GM23338 (cell line): ENCODE results near the gene SLC17A7. TPM values are rescaled to one million over a fixed set of nuclear protein-coding genes. Genes with fewer than 3 reads are reported as not detected.

ENCODE experiments used
- ATAC-seq: fragments of 200-7000 bp; cut with Tn5 transposase; 3 replicates; pipeline ENCODE4 v1.9.1; 2020
- DNase-seq: peaks from one replicate; pipeline ENCODE4 v3.0.0-alpha.2; 2015; ENCODE audit warnings: low spot score
- H2AFZ ChIP-seq: fragments of 200-600 bp; sonication (generic); 2 replicates; pipeline ENCODE4 v1.8.0; 2016; ENCODE audit warnings: antibody characterized with exemption, mild to moderate bottlenecking, moderate library complexity
- H3F3A ChIP-seq: fragments of 200-600 bp; sonication (generic); replicated peaks from 2 replicates; pipeline ENCODE4 v1.8.0; 2017; ENCODE audit warnings: antibody characterized with exemption, mixed run types, low read depth
- H3K27ac ChIP-seq: fragments of 200-600 bp; sonication (generic); 2 replicates; pipeline ENCODE4 v1.6.1; 2016; ENCODE audit warnings: low read depth
- H3K27me3 ChIP-seq: fragments of 200-600 bp; sonication (generic); 2 replicates; pipeline ENCODE4 v1.8.0; 2016; ENCODE audit warnings: mild to moderate bottlenecking, mixed run types, moderate library complexity; ENCODE audit not compliant: insufficient read depth
- H3K36me3 ChIP-seq: fragments of 200-600 bp; sonication (generic); 2 replicates; pipeline ENCODE4 v1.8.0; 2016; ENCODE audit warnings: mild to moderate bottlenecking; ENCODE audit not compliant: insufficient read depth
- H3K4me1 ChIP-seq: fragments of 200-600 bp; sonication (generic); 2 replicates; pipeline ENCODE4 v1.8.0; 2016; ENCODE audit warnings: mild to moderate bottlenecking, moderate library complexity; ENCODE audit not compliant: insufficient read depth
- H3K4me2 ChIP-seq: fragments of 200-600 bp; sonication (generic); 2 replicates; pipeline ENCODE4 v1.7.1; 2017; ENCODE audit warnings: mixed run types
- H3K4me3 ChIP-seq: fragments of 200-600 bp; sonication (generic); 2 replicates; pipeline ENCODE4 v1.6.1; 2016; ENCODE audit warnings: mixed run types
- H3K79me2 ChIP-seq: fragments of 200-600 bp; sonication (generic); replicated peaks from 2 replicates; pipeline ENCODE4 v1.8.0; 2017; ENCODE audit warnings: mild to moderate bottlenecking; ENCODE audit not compliant: insufficient read depth
- H3K9me2 ChIP-seq: fragments of 200-600 bp; sonication (generic); 2 replicates; pipeline ENCODE4 v1.8.0; 2017; ENCODE audit not compliant: insufficient read depth
- H4K20me1 ChIP-seq: fragments of 200-600 bp; sonication (generic); replicated peaks from 2 replicates; pipeline ENCODE4 v1.8.0; 2017; ENCODE audit warnings: mild to moderate bottlenecking; ENCODE audit not compliant: insufficient read depth
- H3K27ac Mint-ChIP-seq: 2 replicates; pipeline ENCODE4 v1.8.0; 2020; ENCODE audit warnings: inconsistent platforms, mild to moderate bottlenecking, moderate library complexity, mixed read lengths
- H3K27me3 Mint-ChIP-seq: 3 replicates; pipeline ENCODE4 v1.8.0; 2022; ENCODE audit warnings: low read depth, mild to moderate bottlenecking, moderate library complexity, mixed read lengths, inconsistent platforms; ENCODE audit not compliant: insufficient read depth, poor library complexity
- H3K36me3 Mint-ChIP-seq: 3 replicates; pipeline ENCODE4 v1.8.0; 2021; ENCODE audit warnings: low read depth, mild to moderate bottlenecking, inconsistent platforms, moderate library complexity, mixed read lengths
- H3K4me1 Mint-ChIP-seq: 3 replicates; pipeline ENCODE4 v1.8.0; 2020; ENCODE audit warnings: mild to moderate bottlenecking, inconsistent platforms, mixed read lengths
- H3K4me3 Mint-ChIP-seq: 3 replicates; pipeline ENCODE4 v1.8.0; 2021; ENCODE audit warnings: moderate library complexity, mild to moderate bottlenecking, inconsistent platforms, mixed read lengths
- H3K9me3 Mint-ChIP-seq: 3 replicates; pipeline ENCODE4 v1.8.0; 2020; ENCODE audit warnings: moderate library complexity, mild to moderate bottlenecking, inconsistent platforms, mixed read lengths
- EZH2 ChIP-seq: fragments of 200-600 bp; sonication (generic); IDR thresholded peaks from one replicate; pipeline ENCODE4 v1.8.0; 2017; ENCODE audit warnings: antibody characterized with exemption, mild to moderate bottlenecking, low read depth; ENCODE audit not compliant: unreplicated experiment
- POLR2AphosphoS5 ChIP-seq: IDR thresholded peaks from 2 replicates; pipeline ENCODE4 v1.6.1; 2016; ENCODE audit warnings: antibody characterized with exemption, low read depth
- ZNF114 ChIP-seq: fragments of 250-450 bp; sonication (Bioruptor Pico); IDR thresholded peaks from 2 replicates; pipeline ENCODE4 v1.5.0; 2020; ENCODE audit warnings: mild to moderate bottlenecking, moderate library complexity
- ZNF331 ChIP-seq: fragments of 250-450 bp; sonication (Bioruptor Pico); IDR thresholded peaks from 2 replicates; pipeline ENCODE4 v1.5.0; 2020; ENCODE audit warnings: low read depth, mild to moderate bottlenecking, moderate library complexity
- polyA plus RNA-seq: library from polyadenylated mRNA; unstranded; fragments of >200 nt; fragmentation: Nextera tagmentation; extraction: Ambion mirVana; gene quantifications from 2 replicates; pipeline ENCODE4 v1.2.1, GENCODE V29; 2016
- total RNA-seq: library from RNA; depleted of rRNA; stranded (reverse); fragments of >200 nt; shearing (Covaris generic); gene quantifications from 2 replicates; pipeline ENCODE4 v1.2.3, GENCODE V29; 2014
- TF ChIP-seq, protein P1 (sequence below): IDR thresholded peaks from one replicate; pipeline ENCODE4 v1.6.1; 2018; ENCODE audit warnings: antibody characterized with exemption; ENCODE audit not compliant: unreplicated experiment
- TF ChIP-seq, protein P2 (sequence below): fragments of 250-450 bp; sonication (Bioruptor Pico); IDR thresholded peaks from 2 replicates; pipeline ENCODE4 v1.5.0; 2020; ENCODE audit warnings: mild to moderate bottlenecking, moderate library complexity
- TF ChIP-seq, protein P3 (sequence below), 2 experiments: fragments of 200-600 bp in 1 of 2; sonication (generic) in 1 of 2; conservative IDR thresholded peaks; 2 replicates each; pipeline versions ENCODE4 v1.5.1 to v1.6.1; 2016 to 2017; ENCODE audit warnings: antibody characterized with exemption in 2 of 2, low read depth in 2 of 2, mild to moderate bottlenecking in 2 of 2, moderate library complexity in 1 of 2
- TF ChIP-seq, protein P4 (sequence below): IDR thresholded peaks from 2 replicates; pipeline ENCODE4 v1.6.1; 2016; ENCODE audit warnings: antibody characterized with exemption

Gene SLC17A7
- total and polyA plus RNA-seq, 2 experiments from 2014 or later: 0.90 to 1.5 TPM

DNA sequence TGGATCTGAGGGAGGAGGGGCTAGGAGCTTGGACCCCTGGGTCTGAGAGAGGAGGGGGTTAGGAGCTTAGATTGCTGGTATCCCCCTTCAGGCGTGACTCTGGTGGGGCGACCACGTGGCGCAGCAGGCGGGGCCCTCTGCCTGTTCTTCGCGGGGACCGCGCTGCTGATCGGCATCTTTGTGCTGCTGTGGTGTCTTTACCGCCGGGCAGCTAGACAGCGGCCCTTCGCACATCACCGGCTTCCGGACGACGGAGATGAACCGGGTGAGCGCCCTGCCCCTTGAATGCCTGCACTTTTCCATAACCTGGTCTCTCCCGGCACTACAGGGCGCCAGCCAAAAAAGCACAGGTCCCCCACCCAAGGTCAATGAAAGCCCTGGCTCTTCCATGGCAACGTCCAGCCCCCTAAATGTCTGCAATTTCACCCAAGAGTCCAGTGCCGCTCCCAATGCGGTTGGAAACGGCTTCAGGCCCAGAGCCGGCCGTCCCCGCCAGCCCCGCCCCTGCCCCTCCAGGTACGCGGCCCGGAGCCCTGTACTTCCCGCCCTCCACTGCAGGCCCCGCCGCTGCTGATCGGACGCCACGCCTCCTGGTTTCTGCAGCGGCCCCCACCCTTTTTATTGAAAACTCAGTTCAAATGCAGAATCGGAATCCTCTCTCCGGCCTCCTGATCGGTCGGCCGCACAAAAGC, 13.3 kb downstream of the SLC17A7 start:
- H3K4me3 Mint-ChIP-seq: peak overlapping the region; percentile 81
- no peaks in the 10 kb centered on the region for H3K9me2 ChIP-seq
- H4K20me1 ChIP-seq: no peaks in the 10 kb centered on the region
- H3K27me3 ChIP-seq: peaks cover 81% of the 10 kb centered on the region
- H3K36me3 Mint-ChIP-seq: peaks cover 5% of the 10 kb centered on the region
- H3K79me2 ChIP-seq: no peaks in the 10 kb centered on the region
- DNase-seq: peak; percentile 88
- TF ChIP-seq, protein P1, sequence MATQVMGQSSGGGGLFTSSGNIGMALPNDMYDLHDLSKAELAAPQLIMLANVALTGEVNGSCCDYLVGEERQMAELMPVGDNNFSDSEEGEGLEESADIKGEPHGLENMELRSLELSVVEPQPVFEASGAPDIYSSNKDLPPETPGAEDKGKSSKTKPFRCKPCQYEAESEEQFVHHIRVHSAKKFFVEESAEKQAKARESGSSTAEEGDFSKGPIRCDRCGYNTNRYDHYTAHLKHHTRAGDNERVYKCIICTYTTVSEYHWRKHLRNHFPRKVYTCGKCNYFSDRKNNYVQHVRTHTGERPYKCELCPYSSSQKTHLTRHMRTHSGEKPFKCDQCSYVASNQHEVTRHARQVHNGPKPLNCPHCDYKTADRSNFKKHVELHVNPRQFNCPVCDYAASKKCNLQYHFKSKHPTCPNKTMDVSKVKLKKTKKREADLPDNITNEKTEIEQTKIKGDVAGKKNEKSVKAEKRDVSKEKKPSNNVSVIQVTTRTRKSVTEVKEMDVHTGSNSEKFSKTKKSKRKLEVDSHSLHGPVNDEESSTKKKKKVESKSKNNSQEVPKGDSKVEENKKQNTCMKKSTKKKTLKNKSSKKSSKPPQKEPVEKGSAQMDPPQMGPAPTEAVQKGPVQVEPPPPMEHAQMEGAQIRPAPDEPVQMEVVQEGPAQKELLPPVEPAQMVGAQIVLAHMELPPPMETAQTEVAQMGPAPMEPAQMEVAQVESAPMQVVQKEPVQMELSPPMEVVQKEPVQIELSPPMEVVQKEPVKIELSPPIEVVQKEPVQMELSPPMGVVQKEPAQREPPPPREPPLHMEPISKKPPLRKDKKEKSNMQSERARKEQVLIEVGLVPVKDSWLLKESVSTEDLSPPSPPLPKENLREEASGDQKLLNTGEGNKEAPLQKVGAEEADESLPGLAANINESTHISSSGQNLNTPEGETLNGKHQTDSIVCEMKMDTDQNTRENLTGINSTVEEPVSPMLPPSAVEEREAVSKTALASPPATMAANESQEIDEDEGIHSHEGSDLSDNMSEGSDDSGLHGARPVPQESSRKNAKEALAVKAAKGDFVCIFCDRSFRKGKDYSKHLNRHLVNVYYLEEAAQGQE: no peak
- TF ChIP-seq POLR2AphosphoS5: peak; percentile 60
- peaks cover 16% of the 10 kb centered on the region; the same call in 2 of the 3 replicates for H3K9me3 Mint-ChIP-seq
- ATAC-seq: peak; percentile 60
- peak overlapping the region; percentile 90; the same call in 1 of the 2 replicates for H2AFZ ChIP-seq
- peak overlapping the region; percentile 98 for H3K4me2 ChIP-seq
- H3K36me3 ChIP-seq: no peaks in the 10 kb centered on the region
- peaks cover 44% of the 10 kb centered on the region for H3K4me1 ChIP-seq
- peaks cover 43% of the 10 kb centered on the region for H3F3A ChIP-seq
- peak overlapping the region; percentile 82 for H3K4me3 ChIP-seq
- no peak overlapping the region for H3K27ac ChIP-seq
- peaks cover 57% of the 10 kb centered on the region for H3K4me1 Mint-ChIP-seq
- no peak overlapping the region for H3K27ac Mint-ChIP-seq
- peaks cover 75% of the 10 kb centered on the region for H3K27me3 Mint-ChIP-seq

DNA sequence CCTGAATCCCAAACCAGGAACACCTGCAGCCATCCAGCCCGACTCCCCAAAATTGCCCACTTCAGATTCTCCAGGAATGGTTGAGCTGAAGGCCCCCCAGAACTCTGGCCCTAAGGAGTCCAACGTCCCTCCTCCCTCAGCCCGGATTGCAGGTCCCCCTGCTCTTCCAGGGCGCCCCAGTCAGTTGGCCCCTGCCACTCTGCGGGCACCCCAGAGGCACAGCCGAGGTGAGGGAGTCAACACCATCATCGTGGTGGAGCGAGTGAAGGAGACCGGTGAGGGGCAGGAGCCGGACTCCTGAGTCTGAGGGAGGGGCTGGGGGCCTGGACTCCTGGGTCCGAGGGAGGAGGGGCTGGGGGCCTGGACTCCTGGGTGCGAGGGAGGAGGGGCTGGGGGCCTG, 14.0 kb downstream of the SLC17A7 start:
- Mint-ChIP-seq H3K27me3 (peaks cover 76% of the 10 kb centered on the region), H3K36me3 (peaks cover 5% of the 10 kb centered on the region), H3K4me3 (peak overlapping the region; percentile 60), H3K9me3 (peaks cover 16% of the 10 kb centered on the region; the same call in 2 of the 3 replicates), H3K27ac (no peak overlapping the region), H3K4me1 (peaks cover 61% of the 10 kb centered on the region)
- Histone ChIP-seq H3K4me1 (peaks cover 49% of the 10 kb centered on the region), H3K79me2 (no peaks in the 10 kb centered on the region), H3K36me3 (no peaks in the 10 kb centered on the region), H3K9me2 (no peaks in the 10 kb centered on the region), H3K27ac (no peak overlapping the region), H4K20me1 (no peaks in the 10 kb centered on the region), H2AFZ (no peak overlapping the region), H3K4me3 (peak overlapping the region; percentile 82; the same call in 1 of the 2 replicates), H3K4me2 (peak overlapping the region; percentile 98), H3F3A (peaks cover 47% of the 10 kb centered on the region), H3K27me3 (peaks cover 81% of the 10 kb centered on the region)
- ATAC-seq (no peak), DNase-seq (no peak)
- TF ChIP-seq EZH2 (no peak), ZNF331 (CRISPR knock-in tag) (no peak), ZNF114 (CRISPR knock-in tag) (no peak)
- TF ChIP-seq, protein P2, sequence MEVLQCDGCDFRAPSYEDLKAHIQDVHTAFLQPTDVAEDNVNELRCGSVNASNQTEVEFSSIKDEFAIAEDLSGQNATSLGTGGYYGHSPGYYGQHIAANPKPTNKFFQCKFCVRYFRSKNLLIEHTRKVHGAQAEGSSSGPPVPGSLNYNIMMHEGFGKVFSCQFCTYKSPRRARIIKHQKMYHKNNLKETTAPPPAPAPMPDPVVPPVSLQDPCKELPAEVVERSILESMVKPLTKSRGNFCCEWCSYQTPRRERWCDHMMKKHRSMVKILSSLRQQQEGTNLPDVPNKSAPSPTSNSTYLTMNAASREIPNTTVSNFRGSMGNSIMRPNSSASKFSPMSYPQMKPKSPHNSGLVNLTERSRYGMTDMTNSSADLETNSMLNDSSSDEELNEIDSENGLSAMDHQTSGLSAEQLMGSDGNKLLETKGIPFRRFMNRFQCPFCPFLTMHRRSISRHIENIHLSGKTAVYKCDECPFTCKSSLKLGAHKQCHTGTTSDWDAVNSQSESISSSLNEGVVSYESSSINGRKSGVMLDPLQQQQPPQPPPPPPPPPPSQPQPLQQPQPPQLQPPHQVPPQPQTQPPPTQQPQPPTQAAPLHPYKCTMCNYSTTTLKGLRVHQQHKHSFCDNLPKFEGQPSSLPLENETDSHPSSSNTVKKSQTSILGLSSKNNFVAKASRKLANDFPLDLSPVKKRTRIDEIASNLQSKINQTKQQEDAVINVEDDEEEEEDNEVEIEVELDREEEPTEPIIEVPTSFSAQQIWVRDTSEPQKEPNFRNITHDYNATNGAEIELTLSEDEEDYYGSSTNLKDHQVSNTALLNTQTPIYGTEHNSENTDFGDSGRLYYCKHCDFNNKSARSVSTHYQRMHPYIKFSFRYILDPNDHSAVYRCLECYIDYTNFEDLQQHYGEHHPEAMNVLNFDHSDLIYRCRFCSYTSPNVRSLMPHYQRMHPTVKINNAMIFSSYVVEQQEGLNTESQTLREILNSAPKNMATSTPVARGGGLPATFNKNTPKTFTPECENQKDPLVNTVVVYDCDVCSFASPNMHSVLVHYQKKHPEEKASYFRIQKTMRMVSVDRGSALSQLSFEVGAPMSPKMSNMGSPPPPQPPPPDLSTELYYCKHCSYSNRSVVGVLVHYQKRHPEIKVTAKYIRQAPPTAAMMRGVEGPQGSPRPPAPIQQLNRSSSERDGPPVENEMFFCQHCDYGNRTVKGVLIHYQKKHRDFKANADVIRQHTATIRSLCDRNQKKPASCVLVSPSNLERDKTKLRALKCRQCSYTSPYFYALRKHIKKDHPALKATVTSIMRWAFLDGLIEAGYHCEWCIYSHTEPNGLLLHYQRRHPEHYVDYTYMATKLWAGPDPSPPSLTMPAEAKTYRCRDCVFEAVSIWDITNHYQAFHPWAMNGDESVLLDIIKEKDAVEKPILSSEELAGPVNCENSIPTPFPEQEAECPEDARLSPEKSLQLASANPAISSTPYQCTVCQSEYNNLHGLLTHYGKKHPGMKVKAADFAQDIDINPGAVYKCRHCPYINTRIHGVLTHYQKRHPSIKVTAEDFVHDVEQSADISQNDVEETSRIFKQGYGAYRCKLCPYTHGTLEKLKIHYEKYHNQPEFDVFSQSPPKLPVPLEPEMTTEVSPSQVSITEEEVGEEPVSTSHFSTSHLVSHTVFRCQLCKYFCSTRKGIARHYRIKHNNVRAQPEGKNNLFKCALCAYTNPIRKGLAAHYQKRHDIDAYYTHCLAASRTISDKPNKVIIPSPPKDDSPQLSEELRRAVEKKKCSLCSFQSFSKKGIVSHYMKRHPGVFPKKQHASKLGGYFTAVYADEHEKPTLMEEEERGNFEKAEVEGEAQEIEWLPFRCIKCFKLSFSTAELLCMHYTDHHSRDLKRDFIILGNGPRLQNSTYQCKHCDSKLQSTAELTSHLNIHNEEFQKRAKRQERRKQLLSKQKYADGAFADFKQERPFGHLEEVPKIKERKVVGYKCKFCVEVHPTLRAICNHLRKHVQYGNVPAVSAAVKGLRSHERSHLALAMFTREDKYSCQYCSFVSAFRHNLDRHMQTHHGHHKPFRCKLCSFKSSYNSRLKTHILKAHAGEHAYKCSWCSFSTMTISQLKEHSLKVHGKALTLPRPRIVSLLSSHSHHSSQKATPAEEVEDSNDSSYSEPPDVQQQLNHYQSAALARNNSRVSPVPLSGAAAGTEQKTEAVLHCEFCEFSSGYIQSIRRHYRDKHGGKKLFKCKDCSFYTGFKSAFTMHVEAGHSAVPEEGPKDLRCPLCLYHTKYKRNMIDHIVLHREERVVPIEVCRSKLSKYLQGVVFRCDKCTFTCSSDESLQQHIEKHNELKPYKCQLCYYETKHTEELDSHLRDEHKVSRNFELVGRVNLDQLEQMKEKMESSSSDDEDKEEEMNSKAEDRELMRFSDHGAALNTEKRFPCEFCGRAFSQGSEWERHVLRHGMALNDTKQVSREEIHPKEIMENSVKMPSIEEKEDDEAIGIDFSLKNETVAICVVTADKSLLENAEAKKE (CRISPR knock-in tag): no peak
- TF ChIP-seq, protein P3, sequence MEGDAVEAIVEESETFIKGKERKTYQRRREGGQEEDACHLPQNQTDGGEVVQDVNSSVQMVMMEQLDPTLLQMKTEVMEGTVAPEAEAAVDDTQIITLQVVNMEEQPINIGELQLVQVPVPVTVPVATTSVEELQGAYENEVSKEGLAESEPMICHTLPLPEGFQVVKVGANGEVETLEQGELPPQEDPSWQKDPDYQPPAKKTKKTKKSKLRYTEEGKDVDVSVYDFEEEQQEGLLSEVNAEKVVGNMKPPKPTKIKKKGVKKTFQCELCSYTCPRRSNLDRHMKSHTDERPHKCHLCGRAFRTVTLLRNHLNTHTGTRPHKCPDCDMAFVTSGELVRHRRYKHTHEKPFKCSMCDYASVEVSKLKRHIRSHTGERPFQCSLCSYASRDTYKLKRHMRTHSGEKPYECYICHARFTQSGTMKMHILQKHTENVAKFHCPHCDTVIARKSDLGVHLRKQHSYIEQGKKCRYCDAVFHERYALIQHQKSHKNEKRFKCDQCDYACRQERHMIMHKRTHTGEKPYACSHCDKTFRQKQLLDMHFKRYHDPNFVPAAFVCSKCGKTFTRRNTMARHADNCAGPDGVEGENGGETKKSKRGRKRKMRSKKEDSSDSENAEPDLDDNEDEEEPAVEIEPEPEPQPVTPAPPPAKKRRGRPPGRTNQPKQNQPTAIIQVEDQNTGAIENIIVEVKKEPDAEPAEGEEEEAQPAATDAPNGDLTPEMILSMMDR (conservative IDR thresholded peaks at IDR 0.05; ENCODE audit: low read depth in 2 of 2): no peak
- TF ChIP-seq, protein P4, sequence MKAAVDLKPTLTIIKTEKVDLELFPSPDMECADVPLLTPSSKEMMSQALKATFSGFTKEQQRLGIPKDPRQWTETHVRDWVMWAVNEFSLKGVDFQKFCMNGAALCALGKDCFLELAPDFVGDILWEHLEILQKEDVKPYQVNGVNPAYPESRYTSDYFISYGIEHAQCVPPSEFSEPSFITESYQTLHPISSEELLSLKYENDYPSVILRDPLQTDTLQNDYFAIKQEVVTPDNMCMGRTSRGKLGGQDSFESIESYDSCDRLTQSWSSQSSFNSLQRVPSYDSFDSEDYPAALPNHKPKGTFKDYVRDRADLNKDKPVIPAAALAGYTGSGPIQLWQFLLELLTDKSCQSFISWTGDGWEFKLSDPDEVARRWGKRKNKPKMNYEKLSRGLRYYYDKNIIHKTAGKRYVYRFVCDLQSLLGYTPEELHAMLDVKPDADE: no peak
